Endodermal cell (in vitro differentiated cells): ENCODE measurements around the gene GALNT18. TPM values are rescaled to one million over a fixed set of nuclear protein-coding genes. Genes with fewer than 3 reads are reported as not detected.

Experiments used
- DNase-seq: peaks from one replicate; pipeline ENCODE4 v3.0.0-alpha.2; 2017
- H3K27ac ChIP-seq: 2 replicates; pipeline ENCODE4 v1.5.1; 2013; ENCODE audit warnings: mild to moderate bottlenecking, low read depth, low read length, moderate library complexity
- H3K27me3 ChIP-seq: 2 replicates; pipeline ENCODE4 v1.6.1; 2013; ENCODE audit warnings: mild to moderate bottlenecking, low read length, moderate library complexity; ENCODE audit not compliant: insufficient read depth, control insufficient read depth, poor library complexity, severe bottlenecking
- H3K36me3 ChIP-seq: 2 replicates; pipeline ENCODE4 v1.7.0; 2013; ENCODE audit warnings: mild to moderate bottlenecking, low read length, moderate library complexity; ENCODE audit not compliant: control insufficient read depth, insufficient read depth
- H3K4me1 ChIP-seq: one replicate; pipeline ENCODE4 v1.7.0; 2013; ENCODE audit warnings: low read length; ENCODE audit not compliant: control insufficient read depth, insufficient read depth
- H3K4me3 ChIP-seq: 2 replicates; pipeline ENCODE4 v1.5.1; 2013; ENCODE audit warnings: mild to moderate bottlenecking, low read length, moderate library complexity
- H3K9ac ChIP-seq: 2 replicates; pipeline ENCODE4 v1.6.1; 2013; ENCODE audit warnings: mild to moderate bottlenecking, low read length, moderate library complexity; ENCODE audit not compliant: poor library complexity, severe bottlenecking; ENCODE audit errors: extremely low read depth
- H3K9me3 ChIP-seq: 2 replicates; pipeline ENCODE4 v1.6.1; 2013; ENCODE audit warnings: mild to moderate bottlenecking, low read length, moderate library complexity; ENCODE audit not compliant: control insufficient read depth
- H3K27ac Mint-ChIP-seq: 2 replicates; pipeline ENCODE4 v1.8.0; 2020; ENCODE audit warnings: mixed read lengths
- H3K27me3 Mint-ChIP-seq: 2 replicates; pipeline ENCODE4 v1.8.0; 2021; ENCODE audit warnings: mild to moderate bottlenecking, mixed read lengths; ENCODE audit not compliant: insufficient read depth
- H3K36me3 Mint-ChIP-seq: 2 replicates; pipeline ENCODE4 v1.8.0; 2020; ENCODE audit warnings: low read depth, mixed read lengths
- H3K4me1 Mint-ChIP-seq: 2 replicates; pipeline ENCODE4 v1.8.0; 2020; ENCODE audit warnings: mixed read lengths
- H3K4me3 Mint-ChIP-seq: 2 replicates; pipeline ENCODE4 v1.8.0; 2020; ENCODE audit warnings: mild to moderate bottlenecking, moderate library complexity, mixed read lengths
- H3K9me3 Mint-ChIP-seq: 2 replicates; pipeline ENCODE4 v1.8.0; 2020; ENCODE audit warnings: mild to moderate bottlenecking, mixed read lengths
- WGBS, 2 experiments: methylation state at CpG; one replicate each; pipeline versions ENCODE4 v1.1.5 to v1.1.7; 2013; ENCODE audit warnings: missing lambda C conversion rate in 2 of 2, mixed read lengths in 1 of 2; ENCODE audit not compliant: insufficient coverage in 1 of 2, insufficient read length in 1 of 2; 5-methylcytosine and 5-hydroxymethylcytosine counted together
- total RNA-seq, 2 donors: library from RNA; stranded (reverse); fragmentation: NEBNext Ultra II Directional in 1 of 2; extraction: Animal tissue kit (Norgen Biotek cat#: 25700) in 1 of 2; gene quantifications; 2 replicates in 1 of 2; 3 replicates in 1 of 2; pipeline ENCODE4 v1.2.1, GENCODE V29; 2021
- TF ChIP-seq, protein P1 (sequence below): fragments of 200-600 bp; sonication (generic); conservative IDR thresholded peaks from 2 replicates; pipeline ENCODE4 v1.5.0; 2021; ENCODE audit warnings: antibody characterized with exemption, mild to moderate bottlenecking

The GALNT18 gene
- total RNA-seq, 2 donors from 2014 or later: 5.1 to 9.9 TPM

DNA sequence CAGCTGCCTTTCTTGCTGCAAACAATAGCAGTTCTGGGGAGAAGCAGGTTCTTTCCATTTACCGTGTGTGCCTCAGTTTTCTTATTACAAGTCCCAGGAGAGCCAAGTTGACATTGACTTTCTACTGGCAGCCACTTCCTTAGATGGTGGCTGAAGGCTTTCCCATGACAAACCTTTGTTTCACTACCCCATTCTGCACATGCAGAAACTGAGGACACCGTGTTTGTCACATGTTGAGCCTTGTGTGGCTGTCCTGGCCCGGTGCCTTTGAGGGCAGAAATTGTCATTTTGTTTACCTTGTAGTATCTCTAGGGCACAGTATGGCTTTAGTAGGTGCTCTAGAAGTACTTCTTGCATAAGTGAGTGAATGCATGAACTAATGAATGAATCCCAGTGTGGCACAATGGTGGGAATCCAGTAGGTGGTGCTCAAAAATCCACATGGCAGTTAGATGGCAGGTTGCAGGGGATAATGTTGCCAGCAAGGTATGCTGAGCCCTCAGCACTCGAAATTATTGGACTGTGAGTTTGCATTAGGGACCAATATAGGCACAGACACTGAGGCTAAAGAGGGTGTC is 370.3 kb downstream of the GALNT18 start:
- H3K27ac ChIP-seq: no peak overlapping the region
- H3K4me3 Mint-ChIP-seq: no peak overlapping the region
- 88 to 100% methylated on average over 2 to 4 of the region's 4 CpGs for WGBS, 2 experiments
- no peak overlapping the region for H3K9ac ChIP-seq
- no peaks in the 10 kb centered on the region for H3K36me3 Mint-ChIP-seq
- no peak overlapping the region for H3K4me3 ChIP-seq
- DNase-seq: peak; percentile 13
- no peaks in the 10 kb centered on the region for H3K4me1 Mint-ChIP-seq
- H3K27me3 Mint-ChIP-seq: peaks cover 3% of the 10 kb centered on the region
- H3K9me3 Mint-ChIP-seq: peaks cover 8% of the 10 kb centered on the region
- H3K27me3 ChIP-seq: peaks cover 5% of the 10 kb centered on the region
- H3K9me3 ChIP-seq: peaks cover 6% of the 10 kb centered on the region
- no peaks in the 10 kb centered on the region for H3K4me1 ChIP-seq
- TF ChIP-seq, protein P1, sequence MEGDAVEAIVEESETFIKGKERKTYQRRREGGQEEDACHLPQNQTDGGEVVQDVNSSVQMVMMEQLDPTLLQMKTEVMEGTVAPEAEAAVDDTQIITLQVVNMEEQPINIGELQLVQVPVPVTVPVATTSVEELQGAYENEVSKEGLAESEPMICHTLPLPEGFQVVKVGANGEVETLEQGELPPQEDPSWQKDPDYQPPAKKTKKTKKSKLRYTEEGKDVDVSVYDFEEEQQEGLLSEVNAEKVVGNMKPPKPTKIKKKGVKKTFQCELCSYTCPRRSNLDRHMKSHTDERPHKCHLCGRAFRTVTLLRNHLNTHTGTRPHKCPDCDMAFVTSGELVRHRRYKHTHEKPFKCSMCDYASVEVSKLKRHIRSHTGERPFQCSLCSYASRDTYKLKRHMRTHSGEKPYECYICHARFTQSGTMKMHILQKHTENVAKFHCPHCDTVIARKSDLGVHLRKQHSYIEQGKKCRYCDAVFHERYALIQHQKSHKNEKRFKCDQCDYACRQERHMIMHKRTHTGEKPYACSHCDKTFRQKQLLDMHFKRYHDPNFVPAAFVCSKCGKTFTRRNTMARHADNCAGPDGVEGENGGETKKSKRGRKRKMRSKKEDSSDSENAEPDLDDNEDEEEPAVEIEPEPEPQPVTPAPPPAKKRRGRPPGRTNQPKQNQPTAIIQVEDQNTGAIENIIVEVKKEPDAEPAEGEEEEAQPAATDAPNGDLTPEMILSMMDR: no peak
- H3K27ac Mint-ChIP-seq: no peak overlapping the region
- H3K36me3 ChIP-seq: no peaks in the 10 kb centered on the region

DNA sequence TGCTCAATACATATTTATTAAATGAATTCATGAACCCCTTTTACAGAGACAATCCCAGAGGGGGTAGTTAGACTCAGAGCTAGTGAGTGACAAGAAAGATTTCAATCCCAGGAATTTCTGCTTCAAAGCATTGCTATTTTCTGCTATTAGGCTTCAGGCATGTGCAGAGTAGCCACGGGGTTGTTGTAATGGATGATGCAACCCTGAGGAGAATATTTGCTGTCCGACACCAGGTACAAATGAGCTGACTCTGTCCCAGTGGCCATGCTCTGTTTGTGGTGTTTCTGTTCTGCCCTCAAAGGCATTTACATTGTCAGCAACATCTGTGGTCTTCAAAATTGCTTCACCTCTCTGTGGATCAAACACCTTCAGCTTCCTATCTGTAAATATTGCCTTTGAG is 371.3 kb downstream of the GALNT18 start:
- Mint-ChIP-seq H3K4me1 (no peaks in the 10 kb centered on the region), H3K27ac (no peak overlapping the region), H3K36me3 (no peaks in the 10 kb centered on the region), H3K27me3 (peaks cover 3% of the 10 kb centered on the region), H3K9me3 (peaks cover 8% of the 10 kb centered on the region), H3K4me3 (no peak overlapping the region)
- no peak overlapping the region for H3K9ac ChIP-seq
- no peak overlapping the region for H3K27ac ChIP-seq
- H3K4me1 ChIP-seq: no peaks in the 10 kb centered on the region
- peak; percentile 24 for DNase-seq
- 89 to 94% methylated on average over 2 of the region's 2 CpGs for WGBS, 2 experiments
- peaks cover 5% of the 10 kb centered on the region for H3K27me3 ChIP-seq
- H3K4me3 ChIP-seq: no peak overlapping the region
- H3K9me3 ChIP-seq: peaks cover 12% of the 10 kb centered on the region
- TF ChIP-seq, protein P1: no peak
- no peaks in the 10 kb centered on the region for H3K36me3 ChIP-seq

DNA sequence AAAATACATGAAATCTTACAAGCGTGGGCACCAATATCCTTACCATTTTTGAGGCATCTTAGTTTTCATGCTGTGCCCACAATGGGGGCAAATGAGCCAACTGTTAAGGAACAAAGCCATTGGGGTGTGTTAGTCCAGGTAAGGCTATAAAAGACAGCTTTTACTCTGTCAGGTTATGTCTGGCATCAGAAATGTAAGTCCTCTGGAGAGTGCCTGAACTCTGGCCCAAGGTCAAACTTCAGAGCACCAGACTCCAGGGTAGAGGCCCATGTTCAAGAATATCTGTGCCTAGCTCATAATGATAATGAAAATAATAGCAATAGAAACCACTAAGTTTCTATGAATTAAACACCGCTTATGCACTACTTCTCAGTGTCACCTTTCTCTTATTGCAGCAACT is 374.2 kb downstream of the GALNT18 start:
- Histone ChIP-seq H3K27ac (no peak overlapping the region), H3K27me3 (peaks cover 5% of the 10 kb centered on the region), H3K36me3 (no peaks in the 10 kb centered on the region), H3K9ac (no peak overlapping the region), H3K4me3 (no peak overlapping the region), H3K9me3 (peaks cover 12% of the 10 kb centered on the region), H3K4me1 (no peaks in the 10 kb centered on the region)
- Mint-ChIP-seq H3K4me3 (no peak overlapping the region), H3K36me3 (no peaks in the 10 kb centered on the region), H3K27me3 (no peaks in the 10 kb centered on the region), H3K9me3 (peaks cover 8% of the 10 kb centered on the region), H3K27ac (no peak overlapping the region), H3K4me1 (peaks cover 7% of the 10 kb centered on the region)
- DNase-seq: no peak
- WGBS, 2 experiments: 89 to 100% methylated on average over 2 of the region's 2 CpGs
- TF ChIP-seq, protein P1: no peak
